GM18868 (cell line): Measurements from ENCODE around the gene OR6C76.

Experiments
- ATAC-seq: cut with Tn5 transposase; IDR thresholded peaks from one replicate; pipeline ENCODE4 v1.9.1; 2021; ENCODE audit warnings: mild to moderate bottlenecking, moderate library complexity; ENCODE audit not compliant: unreplicated experiment

The OR6C76 gene

GRCh38 chr12:55467836-55468235 is 41.8 kb downstream of the OR6C76 start:
- ATAC-seq: peak; percentile 95

- no peak for ATAC-seq
Measured at GRCh38 chr12:55469291-55469690, 43.2 kb downstream of the OR6C76 start.

GRCh38 chr12:55470088-55470829 is 44.2 kb downstream of the OR6C76 start, which contains the start of gene OR6C70:
Gene OR6C70, minus strand, starts transcription at chr12:55470138. Its CDS starts 0 bp downstream, at chr12:55470138.
- no peak for ATAC-seq

- no peak for ATAC-seq
Measured at GRCh38 chr12:55472264-55472663, 46.2 kb downstream of the OR6C76 start.
